Astrocyte (in vitro differentiated cells and primary cell): ENCODE results near the gene HBS1L.

Source experiments
- CTCF ChIP-seq: IDR thresholded peaks from 2 replicates; pipeline ENCODE4 v1.5.1; 2011; ENCODE audit warnings: low read depth, mild to moderate bottlenecking, inconsistent platforms, low read length, moderate library complexity; ENCODE audit not compliant: insufficient read depth
- EZH2 ChIP-seq: IDR thresholded peaks from 2 replicates; pipeline ENCODE4 v1.6.1; 2012; ENCODE audit warnings: mild to moderate bottlenecking, low read length, inconsistent platforms; ENCODE audit not compliant: insufficient read depth

- TF ChIP-seq CTCF, result no peak
- no peak for TF ChIP-seq EZH2
These were observed 134.2 kb downstream of the HBS1L start for GRCh38 chr6:134920422-134920821.
